Stimulated activated CD8-positive, alpha-beta memory T cell treated with anti-CD3 and anti-CD28 coated beads, Interleukin-2, amount 100 ng/mL, for 48 hours (primary cell): ENCODE data around the gene ARTN.

ENCODE experiments used
- DNase-seq, 2 donors: peaks; one replicate each; pipeline ENCODE4 v3.0.0-alpha.2; 2020; ENCODE audit warnings: low read depth in 2 of 2

The ARTN gene

DNA sequence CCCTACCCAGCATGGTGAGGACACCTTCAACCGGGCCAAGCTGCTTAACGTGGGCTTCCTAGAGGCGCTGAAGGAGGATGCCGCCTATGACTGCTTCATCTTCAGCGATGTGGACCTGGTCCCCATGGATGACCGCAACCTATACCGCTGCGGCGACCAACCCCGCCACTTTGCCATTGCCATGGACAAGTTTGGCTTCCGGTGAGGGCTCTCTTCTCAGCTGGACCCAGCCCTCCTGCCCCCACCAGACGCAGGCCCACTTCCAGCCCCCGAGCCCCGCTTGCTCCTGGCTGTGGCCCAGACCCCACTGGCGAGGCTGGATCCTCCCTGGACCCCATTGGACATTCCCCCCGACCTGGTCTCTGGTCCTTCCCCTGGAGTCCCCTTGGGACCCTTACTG lies 51.3 kb downstream of the ARTN start:
- DNase-seq: no peak

DNA sequence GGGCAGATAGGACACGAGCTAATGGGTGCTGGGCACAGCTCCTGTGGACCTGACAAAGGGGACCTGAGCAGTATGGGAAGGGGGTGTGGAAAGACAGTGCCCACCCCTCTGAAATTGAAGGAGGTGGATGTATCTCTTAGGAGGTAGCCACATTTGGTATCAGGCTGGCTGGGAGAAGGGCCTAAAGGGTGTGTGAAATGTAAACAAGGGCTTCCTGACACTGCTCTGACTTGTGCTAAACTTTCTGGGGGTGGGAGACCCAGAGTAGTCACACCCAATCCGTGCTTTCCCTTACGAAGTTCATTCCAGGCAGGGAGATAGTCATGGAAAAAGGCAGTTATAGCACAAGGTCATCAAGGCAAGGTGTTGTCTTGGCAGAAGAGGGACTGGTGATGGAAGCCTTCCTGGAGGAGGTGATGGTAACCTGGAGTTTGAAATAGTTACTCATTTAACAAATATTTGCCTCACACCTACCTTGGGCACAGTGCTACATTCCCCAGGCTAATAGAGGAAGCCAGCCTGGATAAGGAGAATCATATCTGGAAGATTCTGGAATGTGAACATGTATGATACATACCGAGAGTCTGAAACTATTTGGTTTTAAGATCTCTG lies 52.5 kb downstream of the ARTN start:
- no peak for DNase-seq

DNA sequence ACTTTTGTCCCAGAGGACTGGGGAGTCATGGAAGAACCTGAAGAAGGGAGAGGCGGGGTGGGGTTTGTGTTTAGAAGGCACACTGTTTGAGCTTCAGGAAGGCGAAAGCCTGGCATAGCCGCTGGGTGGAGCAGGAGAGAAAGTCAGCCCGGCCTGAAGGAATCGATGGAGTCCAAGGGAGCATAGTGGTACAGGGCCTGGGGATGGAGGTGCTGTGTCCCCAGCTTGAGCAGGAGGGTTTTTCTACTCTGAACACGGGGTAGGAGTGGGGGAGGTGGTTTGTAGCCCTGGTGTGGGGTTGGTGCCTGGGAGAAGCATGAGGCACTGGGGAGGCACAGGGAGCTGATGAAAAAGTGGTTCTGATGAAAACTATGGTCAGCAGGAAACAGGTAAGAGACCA lies 53.1 kb downstream of the ARTN start:
- DNase-seq: no peak
